Adrenal gland (tissue), 12 donors: ENCODE data around the gene IL1R2. TPM values are rescaled to one million over a fixed set of nuclear protein-coding genes. Genes with fewer than 3 reads are reported as not detected.

ENCODE experiments used
- DNase-seq, 7 donors: peaks; one replicate each; pipeline ENCODE4 v3.0.0-alpha.2; 2019 to 2020
- H3K27ac ChIP-seq, 5 donors: fragments of 200-600 bp; sonication (generic) in 4 of 5; 1 replicate in 3 of 5; 2 replicates in 2 of 5; pipeline versions ENCODE4 v1.5.1 to v1.8.0; 2016 to 2020; ENCODE audit warnings: mild to moderate bottlenecking in 1 of 5
- H3K27me3 ChIP-seq: fragments of 200-600 bp; 2 replicates; pipeline ENCODE4 v1.8.0; 2021
- H3K36me3 ChIP-seq, 2 donors: fragments of 200-600 bp; replicated peaks in 1 of 2; 1 replicate in 1 of 2; 2 replicates in 1 of 2; pipeline versions ENCODE4 v1.5.1 to v1.8.0; 2018 to 2022
- H3K4me1 ChIP-seq, 2 donors: fragments of 200-600 bp; replicated peaks in 1 of 2; 1 replicate in 1 of 2; 2 replicates in 1 of 2; pipeline versions ENCODE4 v1.5.1 to v1.8.0; 2018 to 2021
- H3K4me3 ChIP-seq, 4 donors: fragments of 200-600 bp; sonication (generic) in 3 of 4; one replicate each; pipeline ENCODE4 v1.5.1; 2016 to 2018
- H3K9me3 ChIP-seq, 3 donors: fragments of 200-600 bp; sonication (generic) in 1 of 3; replicated peaks in 1 of 3; 1 replicate in 2 of 3; 2 replicates in 1 of 3; pipeline versions ENCODE4 v1.5.1 to v1.8.0; 2016 to 2021
- POLR2A ChIP-seq, 2 donors: fragments of 450-650 bp; IDR thresholded peaks; one replicate each; pipeline ENCODE4 v1.6.1; 2017; ENCODE audit warnings: antibody characterized with exemption in 2 of 2, mild to moderate bottlenecking in 2 of 2, moderate library complexity in 1 of 2
- WGBS, 4 donors: extraction: QIAGEN DNeasy Blood & Tissue Kit in 2 of 4; methylation state at CpG; one replicate each; pipeline versions ENCODE4 v1.1.5 to v1.1.7; 2013 to 2017; 5-methylcytosine and 5-hydroxymethylcytosine counted together
- intact Hi-C, 2 donors: fragments of 100-400 bp; cut with DNase I; formaldehyde crosslinking; loops; one replicate each; pipeline versions ENCODE4 v1.14.1 to v1.15.0; 2022 to 2023
- polyA plus RNA-seq, 3 donors: library from polyadenylated mRNA; stranded (reverse); fragments of 200-250 nt in 2 of 3; fragments of 350-450 nt in 1 of 3; fragmentation: Illumina TruSeq in 1 of 3; extraction: RNeasy Lipid Tissue Mini Kit (QIAGEN cat#74804) in 1 of 3; gene quantifications; one replicate each; pipeline ENCODE4 v1.2.3, GENCODE V29; 2013 to 2014
- total RNA-seq, 9 donors: library from RNA; depleted of rRNA in 4 of 9; stranded (reverse); fragments of >200 nt in 4 of 9; fragments of 120-200 nt in 1 of 9; fragmentation: NEBNext Ultra II Directional in 1 of 9; extraction: Animal tissue kit (Norgen Biotek cat#: 25700) in 1 of 9; gene quantifications; one replicate each; pipeline versions ENCODE4 v1.1.0 to v1.2.4, GENCODE V29; 2013 to 2023
- TF ChIP-seq, protein P1 (sequence below), 6 experiments: fragments of 450-650 bp in 4 of 6; fragments of 200-600 bp in 2 of 6; sonication (generic) in 1 of 6; IDR thresholded peaks; 1 replicate in 5 of 6; 2 replicates in 1 of 6; pipeline versions ENCODE4 v1.5.1 to v1.8.0; 2016 to 2021; ENCODE audit warnings: antibody characterized with exemption in 6 of 6, mild to moderate bottlenecking in 2 of 6, moderate library complexity in 1 of 6
- donor health status: healthy with polysubstance abuse.
- donor health status: Bipolar disorder and iron deficiency.
- donor health status: DM: yes; HTN: yes; CAD: no.
- donor health status: DM: no; HTN: no; CAD: no.
- donor health status: DM: no; HTN: no; CAD: no.
- donor health status: DM: yes; HTN: yes; CAD: no.

The IL1R2 gene
- total and polyA plus RNA-seq, 12 donors = 4.5 to 26.0 (median 12.2) TPM

GRCh38 chr2:102072741-102073140, 81.0 kb downstream of the IL1R2 start:
- no peaks in the 10 kb centered on the region for H3K27me3 ChIP-seq
- H3K9me3 ChIP-seq = no peaks in the 10 kb centered on the region
- no peak overlapping the region for H3K27ac ChIP-seq
- DNase-seq = no peak
- H3K4me1 ChIP-seq = peaks cover 20 to 21% of the 10 kb centered on the region in 2 donors
- intact Hi-C loops = no loop called here
- H3K4me3 ChIP-seq = no peak overlapping the region
- 93 to 96% (median 94%) methylated on average over 5 of the region's 5 CpGs for WGBS, 4 donors
- H3K36me3 ChIP-seq = no peaks in the 10 kb centered on the region
- TF ChIP-seq, protein P1, sequence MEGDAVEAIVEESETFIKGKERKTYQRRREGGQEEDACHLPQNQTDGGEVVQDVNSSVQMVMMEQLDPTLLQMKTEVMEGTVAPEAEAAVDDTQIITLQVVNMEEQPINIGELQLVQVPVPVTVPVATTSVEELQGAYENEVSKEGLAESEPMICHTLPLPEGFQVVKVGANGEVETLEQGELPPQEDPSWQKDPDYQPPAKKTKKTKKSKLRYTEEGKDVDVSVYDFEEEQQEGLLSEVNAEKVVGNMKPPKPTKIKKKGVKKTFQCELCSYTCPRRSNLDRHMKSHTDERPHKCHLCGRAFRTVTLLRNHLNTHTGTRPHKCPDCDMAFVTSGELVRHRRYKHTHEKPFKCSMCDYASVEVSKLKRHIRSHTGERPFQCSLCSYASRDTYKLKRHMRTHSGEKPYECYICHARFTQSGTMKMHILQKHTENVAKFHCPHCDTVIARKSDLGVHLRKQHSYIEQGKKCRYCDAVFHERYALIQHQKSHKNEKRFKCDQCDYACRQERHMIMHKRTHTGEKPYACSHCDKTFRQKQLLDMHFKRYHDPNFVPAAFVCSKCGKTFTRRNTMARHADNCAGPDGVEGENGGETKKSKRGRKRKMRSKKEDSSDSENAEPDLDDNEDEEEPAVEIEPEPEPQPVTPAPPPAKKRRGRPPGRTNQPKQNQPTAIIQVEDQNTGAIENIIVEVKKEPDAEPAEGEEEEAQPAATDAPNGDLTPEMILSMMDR (IDR thresholded peaks at IDR 0.05) = no peak
- no peak for TF ChIP-seq POLR2A (IDR thresholded peaks at IDR 0.05)

- Histone ChIP-seq H3K27me3 (no peaks in the 10 kb centered on the region), H3K27ac (no peak overlapping the region), H3K9me3 (no peaks in the 10 kb centered on the region), H3K36me3 (no peaks in the 10 kb centered on the region), H3K4me1 (peaks cover 20 to 21% of the 10 kb centered on the region in 2 donors), H3K4me3 (no peak overlapping the region)
- no peak for DNase-seq
- intact Hi-C loops = no loop called here
- no peak for TF ChIP-seq POLR2A (IDR thresholded peaks at IDR 0.05)
- TF ChIP-seq, protein P1 (IDR thresholded peaks at IDR 0.05) = no peak
- 96 to 100% (median 98%) methylated on average over 2 of the region's 2 CpGs for WGBS, 4 donors
Measured at GRCh38 chr2:102073168-102073724, 81.5 kb downstream of the IL1R2 start.

DNA sequence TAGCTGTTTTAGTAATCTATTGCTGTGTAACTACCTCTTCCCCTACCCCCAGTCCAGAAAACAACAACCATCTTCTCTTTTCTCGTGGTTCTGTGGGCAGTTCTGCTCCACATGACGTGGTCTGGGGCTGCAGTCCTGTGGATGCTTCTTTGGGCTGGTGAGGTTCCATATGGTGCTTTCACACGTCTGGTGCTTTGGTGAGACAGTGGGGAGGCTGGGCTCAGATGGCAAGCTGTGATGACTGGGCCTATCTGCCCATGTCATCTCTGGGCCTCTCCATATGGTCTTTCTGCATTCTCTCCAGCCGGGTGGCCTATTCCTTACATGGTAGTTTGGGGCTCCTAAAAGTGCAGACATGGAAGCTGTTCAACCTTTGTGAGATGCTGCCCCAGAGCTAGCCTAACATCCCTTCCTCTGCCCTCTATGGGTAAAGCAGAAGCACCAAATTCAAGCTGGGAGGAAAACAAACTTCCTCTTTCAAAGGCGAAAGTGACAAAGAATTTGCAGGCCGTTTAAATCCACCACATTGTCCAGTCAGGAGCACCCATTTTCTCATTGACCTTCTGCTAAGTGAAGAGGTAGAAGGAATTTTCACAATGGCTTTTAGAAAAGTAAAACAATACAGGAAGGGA, 82.5 kb downstream of the IL1R2 start:
- Histone ChIP-seq H3K4me1 (peaks cover 17% of the 10 kb centered on the region in 2 donors), H3K4me3 (no peak overlapping the region), H3K36me3 (no peaks in the 10 kb centered on the region), H3K27me3 (no peaks in the 10 kb centered on the region), H3K27ac (no peak overlapping the region), H3K9me3 (no peaks in the 10 kb centered on the region)
- 57 to 77% (median 70%) methylated on average over 5 to 6 of the region's 6 CpGs for WGBS, 4 donors
- intact Hi-C loops = no loop called here
- no peak for TF ChIP-seq POLR2A (IDR thresholded peaks at IDR 0.05)
- TF ChIP-seq, protein P1 (IDR thresholded peaks at IDR 0.05) = no peak
- no peak for DNase-seq

- DNase-seq = no peak
- Histone ChIP-seq H3K36me3 (no peaks in the 10 kb centered on the region), H3K4me3 (no peak overlapping the region), H3K27ac (no peak overlapping the region), H3K9me3 (no peaks in the 10 kb centered on the region), H3K27me3 (no peaks in the 10 kb centered on the region), H3K4me1 (peaks cover 9 to 10% of the 10 kb centered on the region in 2 donors)
- TF ChIP-seq, protein P1 (IDR thresholded peaks at IDR 0.05) = no peak
- TF ChIP-seq POLR2A (IDR thresholded peaks at IDR 0.05) = no peak
- 83 to 92% (median 85%) methylated on average over 2 of the region's 2 CpGs for WGBS, 4 donors
- intact Hi-C loops = no loop called here
Measured at GRCh38 chr2:102075479-102075878, 83.7 kb downstream of the IL1R2 start.
